UCSD-AML1 (cell line): ENCODE data around the gene NPY1R.

Experiments
- DNase-seq: peaks from one replicate; lab custom pipeline; 2025; ENCODE audit not compliant: unreplicated experiment; lab: John Stamatoyannopoulos, UW

The NPY1R gene

GRCh38 chr4:163332526-163333406, at the start of gene NPY1R:
TSS of gene NPY1R (minus strand) at chr4:163332596. CDS start at chr4:163326554, 6,042 bp downstream.
- peak; percentile 37 for DNase-seq

DNA sequence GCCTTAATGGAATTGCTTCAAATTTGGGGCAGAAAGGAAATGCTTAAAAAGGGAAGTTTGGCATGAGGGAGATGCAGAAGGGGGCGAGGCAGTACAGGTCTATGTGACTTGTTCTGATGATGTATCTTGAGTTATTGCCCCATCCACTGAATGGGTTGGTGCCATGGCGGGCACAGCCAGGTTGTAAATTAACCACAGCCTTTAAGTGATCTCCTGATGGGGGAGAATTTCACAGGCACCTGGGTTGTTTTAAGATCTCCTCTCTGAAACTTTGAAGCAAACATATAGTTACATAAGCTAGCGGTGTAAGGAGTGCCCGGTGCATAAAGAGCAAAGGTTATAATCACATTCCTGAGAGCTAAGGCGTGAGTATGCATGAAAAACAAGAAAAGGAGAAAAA, 48.3 kb upstream of the NPY1R start:
- no peak for DNase-seq

DNA sequence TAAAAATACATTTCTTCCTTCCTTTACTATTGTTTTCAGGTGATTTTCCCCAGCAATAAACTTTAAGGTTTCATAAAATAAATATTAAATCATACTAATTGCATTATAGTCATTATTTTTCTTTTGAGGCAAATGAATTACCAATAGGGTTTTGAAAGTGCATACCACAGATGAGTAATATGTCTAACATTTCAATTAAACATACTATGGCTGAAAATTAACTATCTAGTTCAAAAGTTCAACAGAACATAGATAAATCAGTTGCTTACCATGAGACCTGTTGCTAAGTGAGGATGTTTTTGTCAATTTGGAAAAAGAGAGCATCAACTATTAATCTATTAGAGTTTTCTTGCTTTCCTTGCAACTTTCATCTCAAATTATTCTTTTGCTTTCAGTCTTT, 46.3 kb upstream of the NPY1R start:
- no peak for DNase-seq

DNA sequence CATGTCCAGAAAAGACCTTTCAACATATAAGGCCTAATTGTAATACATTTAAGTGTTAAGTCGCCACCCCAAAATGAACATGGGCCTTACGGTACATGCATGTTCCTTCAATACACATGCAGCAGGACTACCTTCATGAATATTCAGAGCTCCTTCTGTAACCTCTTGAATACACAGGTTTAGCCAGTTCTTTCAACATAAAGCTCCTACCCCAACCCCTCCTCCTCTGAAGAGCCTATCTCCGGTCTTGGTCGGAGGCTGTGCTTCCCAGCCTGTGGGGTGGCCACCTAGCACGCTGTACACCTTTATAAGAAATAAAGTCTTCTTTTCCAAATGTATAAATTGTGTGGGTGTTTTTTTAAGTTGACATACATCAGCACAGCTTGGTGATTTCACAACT, 39.6 kb upstream of the NPY1R start:
- no peak for DNase-seq

DNA sequence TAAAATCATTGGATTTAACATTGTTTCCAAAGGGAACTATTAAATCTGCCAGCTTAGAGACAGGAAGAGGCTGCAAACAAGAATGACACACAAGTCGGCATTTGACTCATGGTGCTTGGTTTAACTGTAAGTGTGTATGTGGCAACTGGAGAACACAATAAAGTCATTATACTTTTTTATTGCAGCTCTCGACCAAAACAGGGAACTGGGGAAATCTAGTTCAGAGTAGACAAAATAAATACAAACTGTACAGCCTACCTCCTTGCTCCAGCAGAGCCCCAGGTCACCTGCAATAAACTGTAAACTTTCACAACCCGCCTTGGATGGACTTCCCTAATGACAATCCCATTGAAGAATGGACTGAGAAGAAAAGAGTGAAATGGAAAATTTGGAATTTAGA, 35.3 kb upstream of the NPY1R start:
- no peak for DNase-seq

- no peak for DNase-seq
Measured at GRCh38 chr4:163356104-163356503, 23.7 kb upstream of the NPY1R start.

GRCh38 chr4:163353054-163353453, 20.7 kb upstream of the NPY1R start:
- no peak for DNase-seq

- DNase-seq, result no peak
Measured at GRCh38 chr4:163350672-163351071, 18.3 kb upstream of the NPY1R start.

DNA sequence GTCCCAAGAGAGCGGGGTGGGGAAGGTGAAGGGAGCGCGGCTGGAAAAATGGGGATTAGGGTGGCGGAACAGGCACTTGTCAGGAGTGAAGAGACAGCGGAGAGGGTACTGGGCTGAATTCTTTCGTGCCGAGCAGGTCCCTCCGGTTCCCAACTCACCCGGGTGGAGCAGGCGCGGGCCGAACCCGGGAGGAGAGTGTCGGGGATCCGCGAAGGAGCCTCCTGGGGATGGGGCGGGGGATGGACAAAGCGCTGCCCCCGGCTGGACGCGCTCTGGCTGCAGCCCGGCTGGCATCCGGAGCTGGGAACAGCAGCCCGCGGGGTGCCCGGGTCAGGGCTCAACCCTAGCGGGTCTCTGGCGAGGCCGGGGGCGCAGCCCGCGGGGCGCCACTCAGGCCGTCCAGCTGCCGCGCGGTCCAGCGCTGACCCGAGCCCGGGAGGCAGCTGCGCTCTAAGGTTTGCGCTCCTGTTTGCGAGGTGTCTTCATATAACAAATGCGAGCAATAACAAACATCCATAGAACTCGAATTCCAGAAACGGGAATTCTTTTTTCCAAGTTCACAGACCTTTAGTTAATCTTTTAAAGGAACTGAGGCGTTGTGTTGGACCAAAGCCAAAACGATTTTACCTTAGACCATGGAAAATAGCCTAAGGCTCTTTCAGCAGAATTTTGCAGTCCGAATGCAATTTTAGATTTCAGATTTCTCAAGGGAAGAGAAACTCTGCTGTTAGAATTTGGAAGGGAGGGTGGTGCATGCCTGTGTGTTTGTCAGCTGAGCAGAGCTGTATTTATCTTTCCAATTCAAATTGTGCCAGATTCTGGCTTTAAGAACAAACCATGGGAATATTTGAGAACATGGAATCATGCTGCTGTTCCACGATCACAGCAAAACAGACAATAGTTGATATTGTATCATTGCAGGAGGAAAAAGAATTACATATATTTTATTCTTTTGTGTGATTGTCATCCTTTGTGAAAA, 12.0 kb upstream of the NPY1R start:
- no peak for DNase-seq

GRCh38 chr4:163343604-163344146, 11.3 kb upstream of the NPY1R start, which contains the start of gene NPY5R:
TSS of gene NPY5R (plus strand) at chr4:163343892. CDS start at chr4:163350274, 6,382 bp downstream.
- DNase-seq, result no peak

- DNase-seq, result no peak
Measured at GRCh38 chr4:163335384-163335783, 3.0 kb upstream of the NPY1R start.

DNA sequence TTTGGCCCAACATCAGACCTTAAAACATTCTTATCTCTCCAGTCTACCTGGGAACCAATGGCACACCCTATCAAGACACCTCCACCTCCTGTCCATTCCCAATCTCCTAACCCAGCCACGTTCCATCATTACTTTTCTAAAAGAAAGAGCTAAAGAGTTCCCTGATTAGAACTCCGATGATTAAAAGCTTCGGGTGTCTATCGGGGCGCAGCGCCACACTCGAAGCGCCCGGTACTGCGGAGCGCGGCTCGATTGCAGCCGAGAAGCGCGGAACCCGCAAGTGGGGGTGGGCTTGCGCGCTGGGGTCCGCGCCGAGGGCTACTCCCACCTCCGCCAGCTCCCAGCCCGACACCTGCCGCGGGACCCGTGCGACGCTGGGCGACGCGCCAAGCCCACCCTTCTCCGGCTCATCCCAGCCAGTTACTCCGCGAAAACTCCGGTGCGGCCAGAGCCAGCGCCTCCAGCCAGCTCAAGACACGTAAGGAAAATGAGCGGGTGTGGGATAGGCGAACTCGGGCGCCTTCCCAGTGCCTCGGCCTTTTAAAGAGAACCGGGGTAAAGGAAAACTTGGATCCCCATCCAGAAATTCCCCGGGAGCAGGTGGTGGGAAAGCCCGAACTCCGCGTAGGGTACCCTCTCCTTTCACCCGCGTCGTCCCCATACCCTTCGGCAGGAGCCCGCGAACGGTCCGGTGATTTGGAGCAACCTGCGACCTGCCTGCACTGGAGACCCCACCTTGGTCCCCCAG, 593 bp downstream of the NPY1R start:
- DNase-seq, result no peak

DNA sequence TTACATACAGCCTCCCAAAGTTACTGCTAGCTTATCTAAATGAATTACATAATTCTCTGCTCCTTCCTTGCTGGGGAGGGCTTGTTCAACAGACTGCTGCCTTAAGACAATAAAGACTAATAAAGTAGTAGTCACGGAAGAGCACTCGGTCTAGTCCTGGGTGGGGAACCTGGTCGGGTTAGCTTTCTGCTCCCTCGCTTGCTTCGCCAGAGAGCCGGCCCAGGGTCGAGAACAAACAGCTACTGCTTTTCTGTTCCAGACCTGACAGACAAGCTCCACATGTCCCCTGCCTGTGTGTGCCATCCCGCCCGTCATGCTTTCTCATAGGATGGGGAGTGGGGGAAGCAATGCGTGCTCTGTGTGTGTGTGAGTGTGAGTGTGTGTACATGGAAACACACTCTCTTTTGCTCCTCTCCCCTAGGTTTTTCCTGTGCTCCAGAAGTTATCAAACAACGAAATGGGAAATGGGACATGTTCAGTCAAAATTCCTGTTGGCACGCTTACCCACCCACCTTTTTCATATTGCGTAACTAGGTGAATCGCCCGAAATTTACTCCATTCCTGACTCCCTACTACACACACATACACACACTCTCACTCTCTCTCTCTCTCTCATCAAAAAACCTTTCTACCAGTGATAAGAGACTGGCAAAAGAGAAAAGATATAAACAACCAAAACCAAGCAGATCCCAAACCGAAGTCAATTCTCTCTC, 1.3 kb downstream of the NPY1R start:
- no peak for DNase-seq

GRCh38 chr4:163317110-163317509, 15.3 kb downstream of the NPY1R start:
- no peak for DNase-seq

DNA sequence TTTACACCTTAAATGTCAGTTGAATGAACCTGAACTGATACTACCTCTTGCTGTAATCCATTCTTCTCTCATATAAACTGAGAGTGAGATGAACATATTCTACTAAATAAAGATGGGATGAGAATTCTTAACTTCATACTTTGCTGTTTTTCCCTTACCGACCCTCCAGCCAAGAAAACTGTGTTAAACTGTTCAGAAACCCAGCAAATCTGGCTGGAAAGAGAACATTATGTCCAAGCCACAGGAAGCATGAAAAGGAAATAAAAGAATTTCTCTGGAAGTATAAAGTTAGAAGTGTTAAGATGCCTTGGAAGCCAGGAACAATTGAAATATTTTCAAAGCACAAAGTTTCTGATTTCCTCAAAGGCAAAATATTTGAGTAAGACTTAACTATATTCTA, 22.9 kb downstream of the NPY1R start:
- DNase-seq, result no peak

GRCh38 chr4:163303069-163303468, 29.3 kb downstream of the NPY1R start:
- no peak for DNase-seq

- DNase-seq, result no peak
Measured at GRCh38 chr4:163300445-163300844, 32.0 kb downstream of the NPY1R start.

- no peak for DNase-seq
Measured at GRCh38 chr4:163295138-163295537, 37.3 kb downstream of the NPY1R start.

- no peak for DNase-seq
Measured at GRCh38 chr4:163284304-163284703, 48.1 kb downstream of the NPY1R start.
